Stimulated activated CD8-positive, alpha-beta memory T cell treated with anti-CD3 and anti-CD28 coated beads, Interleukin-4, amount 100 ng/mL, for 24 hours (primary cell): ENCODE data around the gene TMEM175.
"Not testable (repeated sequence)": the region's sequence is repeated elsewhere in the genome, so short reads cannot be mapped to it uniquely, and the experiment has no call there.

Experiments used
- DNase-seq: peaks from one replicate; pipeline ENCODE4 v3.0.0-alpha.2; 2020; ENCODE audit warnings: low read depth

TMEM175 gene

DNA sequence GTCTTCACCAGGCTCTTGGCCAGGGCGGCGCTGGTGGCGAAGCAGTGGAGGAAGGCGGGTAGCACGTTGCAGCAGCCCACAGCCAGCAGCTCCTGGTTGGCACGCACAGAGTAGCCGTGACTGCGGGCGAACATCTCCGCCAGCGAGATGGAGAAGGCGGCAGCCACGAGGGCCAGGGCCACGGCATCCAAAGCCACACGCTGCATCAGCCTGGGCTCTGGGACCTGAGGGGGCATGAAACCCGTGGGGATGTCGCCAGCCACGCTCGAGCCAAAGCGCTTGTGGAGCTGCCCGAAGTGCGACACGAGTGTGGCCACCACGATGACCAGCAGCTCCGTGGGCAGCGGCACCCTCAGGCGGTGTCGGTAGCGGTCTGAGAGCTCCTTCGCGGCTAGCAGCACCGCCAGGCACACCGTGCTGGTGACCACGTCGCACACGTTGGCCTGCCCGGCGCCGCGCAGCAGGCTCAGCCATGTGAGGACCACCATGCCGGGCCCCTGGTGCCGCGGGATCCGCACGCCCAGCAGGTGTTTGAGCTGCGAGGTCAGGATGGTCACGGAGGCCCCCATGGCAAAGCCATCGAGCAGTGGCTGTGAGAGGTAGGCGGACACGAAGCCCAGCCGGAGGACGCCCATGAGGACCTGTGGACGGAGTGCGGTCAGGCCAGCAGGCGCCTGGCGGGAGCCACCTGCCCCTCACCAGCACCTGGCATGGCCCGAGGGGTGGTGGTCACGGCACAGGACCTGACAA is 57.6 kb downstream of the TMEM175 start:
- DNase-seq = no peak

DNA sequence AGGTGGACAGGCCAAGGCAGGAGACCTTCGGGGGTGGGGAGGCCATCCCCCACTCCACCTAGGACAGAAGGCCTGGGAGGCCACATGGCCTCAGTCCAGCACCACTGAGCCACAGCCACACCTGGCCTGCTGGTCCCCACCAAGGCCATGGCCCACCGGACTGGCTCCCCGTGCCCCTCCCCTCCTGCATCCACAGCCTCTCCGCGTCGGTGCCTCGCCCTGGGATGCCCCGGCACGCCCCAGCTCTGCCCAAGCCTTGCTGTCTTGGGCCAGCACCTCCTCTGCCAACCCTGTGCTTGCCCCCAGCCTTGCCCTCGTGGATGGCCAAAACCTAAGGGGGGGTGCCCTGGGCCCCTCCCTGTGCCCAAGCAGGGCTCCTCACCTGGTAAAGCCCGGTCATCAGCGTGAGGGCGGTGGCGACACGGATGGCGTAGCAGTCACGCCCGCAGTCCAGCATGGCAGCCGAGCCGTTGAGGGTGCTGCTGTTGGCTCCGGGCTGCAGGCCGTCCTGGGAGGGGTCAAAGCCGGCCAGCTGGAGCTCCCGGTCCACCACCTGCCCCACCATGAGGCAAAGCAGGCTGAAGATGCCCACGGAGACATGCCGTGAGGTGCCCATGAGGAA is 58.6 kb downstream of the TMEM175 start:
- DNase-seq = no peak

DNA sequence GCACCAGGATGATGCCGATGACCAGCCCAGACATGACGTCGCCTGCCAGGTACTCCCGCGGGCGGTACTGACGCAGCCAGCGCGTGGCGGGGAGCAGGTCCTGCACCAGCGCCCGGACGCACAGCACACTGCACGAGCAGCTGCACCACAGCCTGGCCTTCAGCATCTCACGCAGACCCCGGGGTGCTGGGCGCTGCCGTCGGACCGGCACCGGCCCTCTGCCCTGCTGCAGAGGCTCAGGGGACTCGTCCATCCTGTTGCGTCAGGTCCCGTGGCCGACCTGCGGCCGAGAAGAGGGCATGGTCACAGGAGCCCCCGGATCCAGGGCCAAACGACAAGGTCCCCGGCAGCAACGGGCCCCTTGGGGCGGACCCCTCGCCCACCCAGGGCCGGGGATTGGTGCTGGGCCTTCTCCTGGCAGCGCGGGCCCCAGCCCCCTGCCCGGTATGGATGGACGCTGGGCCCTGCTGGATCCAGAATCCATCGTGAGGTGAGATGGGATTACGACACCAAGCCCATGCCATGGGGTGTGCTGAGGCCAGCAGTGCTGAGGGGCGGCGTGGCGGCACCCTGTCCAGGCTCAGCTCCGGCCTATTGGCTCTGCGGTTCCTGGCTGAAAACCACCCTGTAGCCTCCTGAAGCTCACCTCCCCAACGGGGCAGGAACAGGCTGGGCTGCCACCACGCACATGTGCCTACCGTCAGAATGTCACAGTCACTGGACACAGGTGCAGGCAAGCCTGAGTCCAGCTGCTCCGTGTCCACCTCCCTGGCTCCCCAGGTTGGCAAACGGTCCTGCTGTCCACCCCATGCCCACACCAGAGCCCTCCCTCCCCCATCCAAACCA is 59.4 kb downstream of the TMEM175 start:
- DNase-seq = no peak

DNA sequence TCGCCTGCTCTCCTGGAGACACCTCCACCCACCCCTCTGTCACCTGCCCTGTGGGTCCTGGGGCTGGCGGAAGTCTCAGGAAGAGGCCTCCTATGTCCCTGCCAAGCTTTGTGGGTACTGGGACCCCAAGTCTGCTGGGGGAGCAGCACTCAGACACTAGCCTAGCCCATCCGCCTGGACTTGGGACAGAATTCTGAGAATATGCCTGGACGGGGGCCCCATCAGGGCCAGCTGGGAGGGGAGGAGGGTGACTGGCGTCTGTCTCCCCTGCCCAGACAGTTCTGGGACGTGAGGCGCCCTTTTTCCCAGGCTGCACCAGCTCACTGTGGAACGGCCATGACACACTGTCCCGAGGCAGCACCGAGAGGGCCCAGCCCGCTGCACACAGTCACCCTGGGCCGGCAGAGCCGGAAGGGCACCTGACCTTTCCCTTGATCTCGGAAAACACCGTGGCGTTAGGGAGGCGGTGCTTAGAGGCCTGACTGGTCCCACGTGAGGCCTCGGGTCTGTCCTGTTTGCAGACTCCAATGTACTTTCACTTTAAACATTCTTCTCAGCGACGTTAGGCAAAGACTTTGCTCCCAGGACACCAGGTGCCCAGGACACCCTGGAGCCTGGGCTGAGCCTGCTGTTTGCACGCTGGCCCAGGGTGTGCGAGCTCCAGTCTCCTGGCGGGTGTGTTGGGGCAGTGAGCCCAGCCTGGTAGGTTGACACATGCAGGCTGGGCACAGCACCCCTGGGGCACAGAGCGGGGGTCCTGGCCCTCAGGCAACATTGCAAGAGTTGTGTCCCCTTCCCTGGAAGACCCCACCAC is 60.2 kb downstream of the TMEM175 start:
- no peak for DNase-seq

DNA sequence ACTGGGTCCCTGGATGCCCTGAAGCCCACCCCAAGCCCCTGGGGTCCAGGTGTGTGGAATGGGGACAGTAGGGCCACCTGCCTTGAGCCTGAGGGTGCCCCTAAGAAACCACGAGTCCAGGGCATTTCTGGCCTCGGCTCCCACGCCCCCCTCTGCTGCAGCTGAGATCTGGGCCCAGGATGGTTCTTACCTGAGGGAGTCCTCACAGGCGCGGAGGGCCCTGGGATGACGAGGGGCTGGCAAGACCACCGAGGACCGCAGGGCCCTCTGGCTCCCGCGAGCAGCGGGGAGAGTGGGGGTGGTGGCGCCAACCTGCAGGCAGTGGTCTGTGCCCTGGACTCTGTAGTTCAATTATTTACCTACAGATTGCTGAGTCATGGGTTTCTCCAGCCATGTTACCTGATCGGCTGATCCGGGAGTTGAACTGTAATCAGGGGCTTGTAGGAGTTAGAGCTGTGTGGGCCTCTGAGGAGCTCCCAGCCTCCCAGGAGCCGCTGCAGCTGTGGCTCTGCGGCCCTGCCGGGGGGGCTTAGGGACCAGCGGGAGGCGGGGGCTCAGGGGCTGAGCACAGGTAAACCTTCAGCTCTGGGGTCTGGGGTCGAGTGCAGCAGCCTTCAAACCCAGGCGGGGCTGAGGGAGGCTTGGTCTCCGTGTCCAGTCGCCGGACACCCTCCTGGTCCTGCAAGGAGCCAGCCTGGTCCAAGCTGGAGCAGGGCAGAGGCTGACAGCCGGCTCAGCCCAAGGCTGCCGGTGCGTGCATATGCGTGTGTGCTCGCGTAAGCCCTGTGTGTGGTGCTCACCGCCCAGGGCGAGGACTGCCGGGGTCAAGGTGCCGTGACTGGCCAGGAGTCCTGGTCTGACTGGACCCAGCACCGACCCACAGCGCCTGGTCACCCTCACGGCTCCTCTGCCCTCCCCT is 61.1 kb downstream of the TMEM175 start, which contains the start of gene SLC26A1:
TSS of gene SLC26A1 (minus strand) at position 294 of the 919 bp plus-strand sequence. CDS start 1,701 bp downstream, outside the sequence.
- DNase-seq = no peak

DNA sequence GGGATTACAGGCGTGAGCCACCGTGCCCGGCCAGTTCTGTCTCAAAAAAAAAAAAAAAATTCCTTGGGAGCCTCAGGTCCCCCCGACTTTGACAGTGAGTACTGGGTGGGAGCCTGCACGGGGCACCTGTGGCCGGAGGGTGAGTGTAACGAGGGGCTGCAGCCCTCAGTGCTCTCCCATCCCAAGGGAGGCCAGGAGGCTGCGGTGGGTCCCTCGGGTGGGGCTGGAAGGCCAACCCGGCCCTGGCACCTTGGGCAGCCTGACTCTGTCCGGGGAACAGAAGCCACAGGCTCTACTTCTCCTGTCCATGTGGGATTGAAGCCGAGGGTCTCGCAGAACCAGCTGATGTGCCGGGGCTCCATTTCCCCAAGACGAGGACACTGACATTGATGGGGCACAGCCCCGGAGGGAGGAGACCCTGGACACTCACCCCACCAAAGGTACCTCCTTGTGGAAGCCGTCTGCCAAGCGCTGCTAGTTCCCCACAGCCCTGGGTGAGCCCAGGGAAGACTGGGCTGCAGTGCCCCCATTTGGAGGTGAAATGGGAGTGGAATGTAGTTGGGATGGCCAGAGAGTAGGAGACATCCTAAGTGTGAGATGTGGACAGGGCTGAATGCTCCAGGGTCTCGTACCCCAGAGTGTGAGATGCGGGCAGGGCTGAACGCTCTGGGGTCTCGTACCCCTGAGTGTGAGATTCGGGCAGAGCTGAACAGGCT is 63.2 kb downstream of the TMEM175 start:
- no peak for DNase-seq

DNA sequence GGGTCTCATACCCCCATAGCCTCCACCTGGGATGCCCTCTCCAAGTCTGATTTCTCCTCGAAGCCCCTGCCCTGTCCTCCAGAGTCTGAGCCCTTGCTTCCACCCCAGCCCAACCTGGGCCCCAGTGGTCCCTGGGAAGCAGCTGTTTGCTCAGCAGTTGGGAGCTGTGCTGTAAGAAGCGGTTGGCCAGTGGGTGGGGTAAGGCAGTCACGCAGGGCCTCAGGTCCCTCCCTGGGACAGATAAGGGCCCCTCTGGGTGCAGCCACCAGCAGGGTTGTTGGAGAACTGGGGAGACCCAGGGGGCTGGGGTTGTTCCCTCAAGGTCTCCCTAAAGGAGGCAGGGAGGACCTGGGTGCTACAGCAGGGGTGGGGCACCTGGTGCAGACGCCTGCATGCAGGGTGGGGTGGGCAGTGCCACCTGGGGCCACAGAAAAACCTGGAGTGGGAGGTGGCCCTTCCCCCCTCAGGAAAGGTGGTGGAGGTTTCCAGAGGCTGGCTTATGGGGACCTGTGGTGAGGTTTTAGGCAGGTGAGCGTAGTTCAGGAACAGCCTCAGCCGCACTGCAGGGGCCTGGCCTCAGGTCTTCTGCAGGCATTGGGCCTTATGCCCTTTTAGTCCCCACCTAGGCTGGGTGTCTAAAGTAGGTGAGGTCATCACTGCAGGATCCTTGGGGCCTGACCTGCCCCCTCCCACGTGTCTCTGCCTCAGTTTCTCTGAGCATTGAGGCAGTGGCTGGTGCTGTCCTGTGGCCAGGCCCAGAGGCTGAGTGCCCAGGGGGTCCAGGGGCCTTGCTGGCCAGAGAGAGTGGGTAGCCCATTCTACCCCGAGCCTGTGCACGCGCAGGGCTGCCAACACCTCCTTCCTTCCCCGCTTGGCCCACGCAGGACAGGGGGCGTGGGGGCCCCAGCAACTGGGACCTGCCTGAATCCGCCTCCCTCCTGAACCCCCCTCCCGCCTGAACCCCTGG is 64.1 kb downstream of the TMEM175 start:
- DNase-seq = no peak

DNA sequence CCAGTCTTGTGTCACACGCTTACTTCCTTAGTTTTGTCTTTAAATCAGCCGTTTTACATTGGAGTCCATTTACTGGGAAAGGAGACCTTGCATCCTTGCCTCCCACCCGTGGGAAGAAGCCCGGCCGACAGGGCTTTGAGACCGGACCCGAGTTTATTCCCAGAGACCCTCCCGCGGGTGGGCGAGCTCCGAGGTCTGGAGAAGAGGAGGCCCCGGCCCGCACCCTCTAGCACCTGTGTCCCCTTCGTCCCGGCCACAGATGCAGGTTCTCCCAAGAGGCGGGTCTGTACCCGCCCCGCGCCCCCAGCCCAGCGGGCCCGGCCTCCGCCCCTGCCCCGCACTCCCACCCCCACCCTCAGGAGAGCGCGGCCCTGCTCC is 64.7 kb downstream of the TMEM175 start:
- DNase-seq = no peak

DNA sequence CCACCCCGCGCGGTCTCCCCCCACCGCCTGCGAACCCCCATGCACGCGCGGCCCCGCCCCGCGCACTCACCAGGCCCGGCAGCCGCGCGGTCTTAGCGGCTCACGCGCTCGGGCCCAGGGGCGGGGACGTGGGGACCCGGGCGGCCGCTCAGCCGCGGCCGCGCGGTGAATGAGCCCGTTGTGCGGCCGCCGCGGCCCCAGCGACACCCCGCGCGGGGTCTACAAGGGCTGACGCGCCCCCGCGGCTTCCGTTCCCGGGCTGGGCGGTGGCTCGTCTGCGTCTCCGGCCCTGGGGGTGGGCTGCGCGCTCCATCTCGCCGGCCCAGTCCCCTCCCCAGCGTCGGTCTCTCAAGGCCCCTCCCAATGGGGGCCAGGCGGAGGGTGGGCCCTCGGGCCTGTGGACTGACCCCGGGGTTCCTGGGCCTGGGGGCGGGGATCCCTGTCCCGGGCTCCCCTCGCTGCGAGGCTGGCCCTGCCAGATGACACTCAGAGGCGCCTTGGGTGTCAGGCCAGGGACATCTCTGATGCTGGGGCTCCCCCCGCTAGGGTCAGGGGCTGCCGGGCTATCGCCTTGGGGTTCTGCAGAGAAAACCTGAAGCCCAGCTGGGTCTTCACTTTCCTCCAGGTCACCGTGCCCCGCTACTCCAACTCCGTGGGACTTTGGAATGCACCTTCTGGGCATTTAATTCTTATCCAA is 65.3 kb downstream of the TMEM175 start:
- no peak for DNase-seq

DNA sequence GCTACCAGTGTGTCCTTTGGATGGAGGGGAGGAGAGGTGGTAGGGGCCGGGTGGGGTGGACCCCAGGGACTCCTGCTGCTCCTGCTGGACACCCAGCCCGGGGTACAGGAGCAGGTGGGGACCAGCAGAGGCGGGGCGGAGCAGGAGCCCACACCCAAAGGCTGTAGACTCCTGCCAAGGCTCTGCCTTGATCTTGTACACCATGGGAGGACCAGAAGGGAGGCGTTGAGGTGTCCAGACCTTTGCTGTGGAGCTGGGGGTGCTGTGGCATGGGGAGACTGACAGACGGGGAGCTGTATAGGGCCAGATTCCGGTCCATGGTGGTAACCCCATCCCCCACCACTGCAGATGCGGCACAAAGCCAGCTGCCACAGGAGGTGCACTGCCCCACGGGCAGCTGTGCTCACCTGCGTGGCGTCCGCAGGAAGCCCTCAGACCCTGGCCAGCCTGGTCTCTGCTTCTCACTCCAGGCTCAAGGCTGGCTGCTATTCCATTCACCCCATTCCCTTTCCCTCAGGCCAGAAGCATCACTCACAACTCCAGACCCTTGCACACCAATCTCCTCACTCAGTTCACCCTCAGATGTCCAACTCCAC is 65.9 kb downstream of the TMEM175 start:
- DNase-seq = no peak

DNA sequence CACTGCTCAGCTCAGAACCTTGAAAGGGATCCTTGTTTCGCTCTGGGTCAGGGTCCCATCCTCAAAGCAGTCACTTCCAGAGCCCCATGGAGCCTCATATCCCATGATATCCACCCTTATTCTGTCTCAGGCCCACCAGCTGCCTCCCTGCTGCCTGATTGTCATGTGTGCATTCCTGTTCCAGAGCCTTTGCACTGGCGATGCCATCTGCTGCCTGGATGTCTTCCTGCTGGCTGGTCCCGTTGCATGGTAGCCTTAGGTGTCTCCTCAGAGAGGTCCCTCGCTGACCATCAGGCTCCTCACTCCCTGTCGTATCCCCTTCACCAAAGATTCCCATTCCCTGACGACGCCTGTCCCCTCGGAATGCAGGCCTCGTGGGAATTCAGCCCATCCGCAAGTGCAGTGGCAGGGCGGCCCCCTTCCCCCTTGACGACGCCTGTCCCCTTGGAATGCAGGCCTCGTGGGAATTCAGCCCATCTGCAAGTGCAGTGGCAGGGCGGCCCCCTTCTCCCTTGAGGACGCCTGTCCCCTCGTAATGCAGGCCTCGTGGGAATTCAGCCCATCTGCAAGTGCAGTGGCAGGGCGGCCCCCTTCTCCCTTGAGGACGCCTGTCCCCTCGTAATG is 67.1 kb downstream of the TMEM175 start:
- not testable (repeated sequence) for DNase-seq

DNA sequence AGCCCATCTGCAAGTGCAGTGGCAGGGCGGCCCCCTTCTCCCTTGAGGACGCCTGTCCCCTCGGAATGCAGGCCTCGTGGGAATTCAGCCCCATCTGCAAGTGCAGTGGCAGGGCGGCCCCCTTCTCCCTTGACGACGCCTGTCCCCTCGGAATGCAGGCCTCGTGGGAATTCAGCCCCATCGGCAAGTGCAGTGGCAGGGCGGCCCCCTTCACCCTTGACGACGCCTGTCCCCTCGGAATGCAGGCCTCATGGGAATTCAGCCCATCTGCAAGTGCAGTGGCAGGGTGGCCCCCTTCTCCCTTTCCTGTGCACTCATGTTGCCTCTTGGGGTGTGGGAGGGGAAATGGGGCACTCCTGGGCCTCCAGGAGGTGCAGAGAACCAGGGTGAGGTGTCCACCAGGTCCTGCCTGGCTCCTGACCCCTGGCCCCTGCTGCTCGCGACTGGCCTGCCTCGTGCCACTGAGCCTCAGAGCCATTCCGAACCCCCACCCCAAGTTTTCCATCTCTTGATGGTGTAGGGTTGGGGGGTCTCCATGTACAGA is 67.7 kb downstream of the TMEM175 start:
- no peak for DNase-seq

DNA sequence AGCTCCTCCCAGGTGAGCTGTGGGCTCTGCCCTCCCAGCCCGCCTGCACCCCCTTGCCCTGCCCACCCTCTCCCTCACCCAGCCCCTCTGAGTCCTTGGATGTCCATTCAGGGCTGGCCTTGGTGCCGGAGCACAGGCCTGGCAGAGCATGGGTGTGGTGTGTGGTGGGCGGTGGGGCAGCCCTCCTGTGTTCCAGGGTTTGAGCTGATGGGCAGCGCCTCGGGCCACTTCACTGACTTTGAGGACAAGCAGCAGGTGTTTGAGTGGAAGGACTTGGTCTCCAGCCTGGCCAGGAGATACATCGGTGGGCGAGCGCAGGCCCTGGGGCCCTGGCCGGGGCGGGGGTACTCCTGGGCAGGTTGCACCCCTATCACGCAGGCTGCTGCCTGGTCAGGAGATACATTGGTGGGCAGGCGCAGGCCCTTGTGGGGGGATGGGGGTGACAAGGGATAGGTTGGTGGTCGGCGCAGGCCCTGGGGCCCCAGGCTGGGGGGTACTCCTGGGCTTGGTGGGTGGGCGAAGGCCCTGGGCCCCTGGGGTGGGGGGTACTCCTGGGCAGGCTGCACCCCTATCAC is 68.5 kb downstream of the TMEM175 start:
- DNase-seq = no peak

DNA sequence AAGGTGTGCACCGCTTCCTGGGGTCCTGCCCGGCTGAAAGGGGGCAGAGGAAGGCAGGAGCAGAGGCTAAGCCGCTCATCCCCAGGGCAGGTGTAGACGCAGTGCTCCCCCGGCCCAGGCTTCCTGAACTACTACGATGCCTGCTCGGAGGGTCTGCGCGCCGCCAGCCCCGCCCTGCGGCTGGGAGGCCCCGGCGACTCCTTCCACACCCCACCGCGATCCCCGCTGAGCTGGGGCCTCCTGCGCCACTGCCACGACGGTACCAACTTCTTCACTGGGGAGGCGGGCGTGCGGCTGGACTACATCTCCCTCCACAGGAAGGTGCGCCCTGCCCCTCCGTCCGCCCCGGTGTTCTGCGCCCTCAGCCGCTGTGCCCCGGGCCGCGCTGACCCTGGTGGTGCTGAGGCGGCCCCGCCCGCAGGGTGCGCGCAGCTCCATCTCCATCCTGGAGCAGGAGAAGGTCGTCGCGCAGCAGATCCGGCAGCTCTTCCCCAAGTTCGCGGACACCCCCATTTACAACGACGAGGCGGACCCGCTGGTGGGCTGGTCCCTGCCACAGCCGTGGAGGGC is 69.4 kb downstream of the TMEM175 start:
- DNase-seq = no peak

DNA sequence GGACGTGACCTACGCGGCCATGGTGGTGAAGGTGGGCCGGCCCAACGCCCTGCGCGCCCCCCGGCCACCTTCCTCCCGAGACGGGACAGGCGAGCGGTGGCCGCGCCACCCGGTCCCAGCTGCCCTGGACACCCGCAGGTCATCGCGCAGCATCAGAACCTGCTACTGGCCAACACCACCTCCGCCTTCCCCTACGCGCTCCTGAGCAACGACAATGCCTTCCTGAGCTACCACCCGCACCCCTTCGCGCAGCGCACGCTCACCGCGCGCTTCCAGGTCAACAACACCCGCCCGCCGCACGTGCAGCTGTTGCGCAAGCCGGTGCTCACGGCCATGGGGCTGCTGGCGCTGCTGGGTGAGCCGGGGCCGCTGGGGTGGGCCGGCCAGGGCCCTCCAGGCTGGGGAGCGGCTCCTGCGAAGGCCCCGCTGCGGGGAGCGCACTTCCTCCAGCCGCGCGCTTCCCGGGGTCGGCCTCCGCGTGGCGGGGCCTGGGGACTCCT is 69.9 kb downstream of the TMEM175 start:
- DNase-seq = no peak

DNA sequence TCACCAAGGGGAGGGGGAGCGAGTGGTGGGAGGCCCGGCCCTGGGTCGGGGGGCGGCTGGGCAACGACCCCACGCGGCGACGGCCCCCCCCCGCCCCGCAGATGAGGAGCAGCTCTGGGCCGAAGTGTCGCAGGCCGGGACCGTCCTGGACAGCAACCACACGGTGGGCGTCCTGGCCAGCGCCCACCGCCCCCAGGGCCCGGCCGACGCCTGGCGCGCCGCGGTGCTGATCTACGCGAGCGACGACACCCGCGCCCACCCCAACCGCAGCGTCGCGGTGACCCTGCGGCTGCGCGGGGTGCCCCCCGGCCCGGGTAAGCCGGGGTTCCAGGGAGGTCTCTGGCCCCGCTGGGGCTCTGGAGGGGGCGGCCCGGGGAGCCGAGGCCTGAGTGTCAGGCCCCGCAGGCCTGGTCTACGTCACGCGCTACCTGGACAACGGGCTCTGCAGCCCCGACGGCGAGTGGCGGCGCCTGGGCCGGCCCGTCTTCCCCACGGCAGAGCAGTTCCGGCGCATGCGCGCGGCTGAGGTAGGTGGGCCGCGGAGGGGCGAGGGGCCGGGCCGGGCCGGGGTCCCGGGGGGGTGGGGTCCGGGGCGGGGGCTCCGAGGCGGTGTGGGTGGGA is 70.5 kb downstream of the TMEM175 start:
- DNase-seq = no peak
